ENCODE results near the gene ADAM29.

- TF ChIP-seq CREB1 (CRISPR knock-in tag; IDR thresholded peaks at IDR 0.05; ENCODE audit: low read depth) (no peak), EZH2phosphoT487 (IDR thresholded peaks at IDR 0.05; ENCODE audit: unreplicated experiment) (no peak), ZNF331 (CRISPR knock-in tag; IDR thresholded peaks at IDR 0.05; ENCODE audit: low read depth) (no peak), EZH2 (IDR thresholded peaks at IDR 0.05; ENCODE audit: low read depth, unreplicated experiment) (no peak), POLR2AphosphoS5 (IDR thresholded peaks at IDR 0.05; ENCODE audit: low read depth) (no peak), STAT1 (IDR thresholded peaks at IDR 0.05; ENCODE audit: unreplicated experiment) (no peak)
- TF ChIP-seq, protein P1, sequence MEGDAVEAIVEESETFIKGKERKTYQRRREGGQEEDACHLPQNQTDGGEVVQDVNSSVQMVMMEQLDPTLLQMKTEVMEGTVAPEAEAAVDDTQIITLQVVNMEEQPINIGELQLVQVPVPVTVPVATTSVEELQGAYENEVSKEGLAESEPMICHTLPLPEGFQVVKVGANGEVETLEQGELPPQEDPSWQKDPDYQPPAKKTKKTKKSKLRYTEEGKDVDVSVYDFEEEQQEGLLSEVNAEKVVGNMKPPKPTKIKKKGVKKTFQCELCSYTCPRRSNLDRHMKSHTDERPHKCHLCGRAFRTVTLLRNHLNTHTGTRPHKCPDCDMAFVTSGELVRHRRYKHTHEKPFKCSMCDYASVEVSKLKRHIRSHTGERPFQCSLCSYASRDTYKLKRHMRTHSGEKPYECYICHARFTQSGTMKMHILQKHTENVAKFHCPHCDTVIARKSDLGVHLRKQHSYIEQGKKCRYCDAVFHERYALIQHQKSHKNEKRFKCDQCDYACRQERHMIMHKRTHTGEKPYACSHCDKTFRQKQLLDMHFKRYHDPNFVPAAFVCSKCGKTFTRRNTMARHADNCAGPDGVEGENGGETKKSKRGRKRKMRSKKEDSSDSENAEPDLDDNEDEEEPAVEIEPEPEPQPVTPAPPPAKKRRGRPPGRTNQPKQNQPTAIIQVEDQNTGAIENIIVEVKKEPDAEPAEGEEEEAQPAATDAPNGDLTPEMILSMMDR (conservative IDR thresholded peaks at IDR 0.05; ENCODE audit: low read depth in 2 of 2) = no peak
- TF ChIP-seq, protein P2, sequence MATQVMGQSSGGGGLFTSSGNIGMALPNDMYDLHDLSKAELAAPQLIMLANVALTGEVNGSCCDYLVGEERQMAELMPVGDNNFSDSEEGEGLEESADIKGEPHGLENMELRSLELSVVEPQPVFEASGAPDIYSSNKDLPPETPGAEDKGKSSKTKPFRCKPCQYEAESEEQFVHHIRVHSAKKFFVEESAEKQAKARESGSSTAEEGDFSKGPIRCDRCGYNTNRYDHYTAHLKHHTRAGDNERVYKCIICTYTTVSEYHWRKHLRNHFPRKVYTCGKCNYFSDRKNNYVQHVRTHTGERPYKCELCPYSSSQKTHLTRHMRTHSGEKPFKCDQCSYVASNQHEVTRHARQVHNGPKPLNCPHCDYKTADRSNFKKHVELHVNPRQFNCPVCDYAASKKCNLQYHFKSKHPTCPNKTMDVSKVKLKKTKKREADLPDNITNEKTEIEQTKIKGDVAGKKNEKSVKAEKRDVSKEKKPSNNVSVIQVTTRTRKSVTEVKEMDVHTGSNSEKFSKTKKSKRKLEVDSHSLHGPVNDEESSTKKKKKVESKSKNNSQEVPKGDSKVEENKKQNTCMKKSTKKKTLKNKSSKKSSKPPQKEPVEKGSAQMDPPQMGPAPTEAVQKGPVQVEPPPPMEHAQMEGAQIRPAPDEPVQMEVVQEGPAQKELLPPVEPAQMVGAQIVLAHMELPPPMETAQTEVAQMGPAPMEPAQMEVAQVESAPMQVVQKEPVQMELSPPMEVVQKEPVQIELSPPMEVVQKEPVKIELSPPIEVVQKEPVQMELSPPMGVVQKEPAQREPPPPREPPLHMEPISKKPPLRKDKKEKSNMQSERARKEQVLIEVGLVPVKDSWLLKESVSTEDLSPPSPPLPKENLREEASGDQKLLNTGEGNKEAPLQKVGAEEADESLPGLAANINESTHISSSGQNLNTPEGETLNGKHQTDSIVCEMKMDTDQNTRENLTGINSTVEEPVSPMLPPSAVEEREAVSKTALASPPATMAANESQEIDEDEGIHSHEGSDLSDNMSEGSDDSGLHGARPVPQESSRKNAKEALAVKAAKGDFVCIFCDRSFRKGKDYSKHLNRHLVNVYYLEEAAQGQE (IDR thresholded peaks at IDR 0.05; ENCODE audit: unreplicated experiment) = no peak
Measured at GRCh38 chr4:174882317-174882992, 35.7 kb upstream of the ADAM29 start.

Measured in GM23338 (cell line).